ENCODE results near the gene SSX7.
"Not testable (repeated sequence)": the region's sequence is repeated elsewhere in the genome, so short reads cannot be mapped to it uniquely, and the experiment has no call there.

The SSX7 gene

GRCh38 chrX:52654800-52655199 is at the start of gene SSX7:
TSS of gene SSX7 (minus strand) at chrX:52654900. CDS start at chrX:52653472, 1,428 bp downstream.
- not testable (repeated sequence) for DNase-seq

- DNase-seq = not testable (repeated sequence)
These were observed 37.3 kb upstream of the SSX7 start for GRCh38 chrX:52692034-52692433.

GRCh38 chrX:52662218-52662617 is 7.5 kb upstream of the SSX7 start:
- not testable (repeated sequence) for DNase-seq

GRCh38 chrX:52655475-52655874 is 775 bp upstream of the SSX7 start:
- not testable (repeated sequence) for DNase-seq

- not testable (repeated sequence) for DNase-seq
These were observed 4.0 kb downstream of the SSX7 start for GRCh38 chrX:52650676-52651075.

GRCh38 chrX:52648956-52649355 is 5.7 kb downstream of the SSX7 start:
- DNase-seq = not testable (repeated sequence)

GRCh38 chrX:52628483-52628882 is 26.2 kb downstream of the SSX7 start:
- not testable (repeated sequence) for DNase-seq

GRCh38 chrX:52620661-52621060 is 34.0 kb downstream of the SSX7 start:
- not testable (repeated sequence) for DNase-seq

- DNase-seq = no peak
These were observed 45.7 kb downstream of the SSX7 start for GRCh38 chrX:52608961-52609360.

GRCh38 chrX:52603151-52603550 is 51.5 kb downstream of the SSX7 start:
- not testable (repeated sequence) for DNase-seq

- no peak for DNase-seq
These were observed 55.8 kb downstream of the SSX7 start for GRCh38 chrX:52598886-52599285.

GRCh38 chrX:52594658-52595057 is 60.0 kb downstream of the SSX7 start:
- DNase-seq = no peak

All from DMS 273 treated with DMSO at 0.1 percent for 48 hours (cell line).